Measurements from ENCODE around the gene SFT2D1.
A peak's percentile ranks its signal among the peaks of the same experiment; 100 is the strongest.
"Not testable (repeated sequence)": the region's sequence is repeated elsewhere in the genome, so short reads cannot be mapped to it uniquely, and the experiment has no call there.

SFT2D1 gene

GRCh38 chr6:166365806-166366205 lies 23.5 kb upstream of the SFT2D1 start:
- FAIRE-seq, result no peak

GRCh38 chr6:166365221-166365620 lies 22.9 kb upstream of the SFT2D1 start:
- FAIRE-seq (no peak), DNase-seq (ENCODE audit: extremely low spot score, insufficient read length, low read depth) (no peak)

More at GRCh38 chr6:166365806-166366205, 23.5 kb upstream of the SFT2D1 start:
- no peak for DNase-seq (ENCODE audit: extremely low spot score, insufficient read length, low read depth)

GRCh38 chr6:166364456-166364855 lies 22.1 kb upstream of the SFT2D1 start:
- DNase-seq (ENCODE audit: extremely low spot score, insufficient read length, low read depth) (no peak), FAIRE-seq (no peak)

- not testable (repeated sequence) for FAIRE-seq
These were observed 20.1 kb upstream of the SFT2D1 start for GRCh38 chr6:166362427-166362826.

DNA sequence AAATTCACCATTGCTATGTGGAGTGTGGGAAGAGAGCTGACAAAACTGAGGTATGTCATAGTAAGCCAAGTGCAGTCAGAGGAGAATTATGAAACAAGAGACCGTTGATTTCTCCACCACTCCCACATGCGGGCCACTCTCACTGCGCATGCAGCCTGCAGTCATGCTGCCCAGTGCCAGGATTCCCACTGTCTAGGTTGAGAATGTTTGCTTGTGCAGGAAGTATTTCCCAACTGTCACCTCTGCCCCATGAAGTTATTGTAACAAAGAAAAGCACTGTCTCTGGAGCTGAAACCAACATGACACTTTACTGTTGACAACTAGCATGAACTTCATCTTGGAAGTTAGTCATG lies 18.7 kb upstream of the SFT2D1 start:
- DNase-seq (ENCODE audit: extremely low spot score, insufficient read length, low read depth) (no peak), FAIRE-seq (no peak)

More at GRCh38 chr6:166362427-166362826, 20.1 kb upstream of the SFT2D1 start:
- DNase-seq (ENCODE audit: extremely low spot score, insufficient read length, low read depth), result not testable (repeated sequence)

DNA sequence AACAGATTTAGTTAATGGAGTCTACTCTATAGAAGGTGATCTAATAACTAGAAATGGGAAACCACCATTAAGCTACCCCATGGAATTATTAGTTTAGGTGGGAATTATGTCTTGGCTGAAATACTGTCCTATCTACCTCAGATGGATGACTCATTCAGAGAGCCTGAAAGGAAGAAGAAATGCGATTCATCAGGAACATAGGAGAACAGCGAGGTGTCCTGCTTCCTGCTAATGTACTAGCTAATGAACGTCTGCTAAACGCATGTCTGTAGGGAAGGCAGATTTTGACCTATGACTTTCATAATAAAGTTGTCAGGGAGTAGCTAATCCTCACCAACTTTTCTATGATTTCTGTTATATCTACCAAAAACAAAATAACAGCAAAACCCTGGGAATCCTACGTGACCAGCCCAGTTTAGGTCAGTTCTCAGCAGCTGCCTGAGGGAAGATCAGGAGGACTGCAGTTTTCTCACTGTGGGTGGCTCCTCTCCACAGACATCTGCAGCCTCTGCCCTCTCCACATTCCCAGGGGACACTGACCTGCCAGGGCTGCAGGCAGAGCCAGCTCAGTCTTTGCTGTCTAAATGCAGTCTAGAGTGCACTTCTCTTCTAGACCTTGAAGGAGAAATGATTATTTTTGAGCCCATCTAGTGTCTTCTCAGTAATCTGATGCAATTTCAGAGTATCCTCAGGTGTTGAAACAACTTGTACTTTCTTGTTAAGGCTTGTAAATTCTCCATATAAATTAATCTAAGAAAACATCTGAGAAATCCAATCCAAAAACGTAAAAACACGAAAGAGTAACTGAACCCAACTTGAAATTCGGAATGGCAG lies 18.1 kb upstream of the SFT2D1 start:
- FAIRE-seq (no peak), DNase-seq (ENCODE audit: extremely low spot score, insufficient read length, low read depth) (no peak)

GRCh38 chr6:166355552-166355951 lies 13.2 kb upstream of the SFT2D1 start:
- FAIRE-seq, result no peak
- no peak for DNase-seq (ENCODE audit: extremely low spot score, insufficient read length, low read depth)

DNA sequence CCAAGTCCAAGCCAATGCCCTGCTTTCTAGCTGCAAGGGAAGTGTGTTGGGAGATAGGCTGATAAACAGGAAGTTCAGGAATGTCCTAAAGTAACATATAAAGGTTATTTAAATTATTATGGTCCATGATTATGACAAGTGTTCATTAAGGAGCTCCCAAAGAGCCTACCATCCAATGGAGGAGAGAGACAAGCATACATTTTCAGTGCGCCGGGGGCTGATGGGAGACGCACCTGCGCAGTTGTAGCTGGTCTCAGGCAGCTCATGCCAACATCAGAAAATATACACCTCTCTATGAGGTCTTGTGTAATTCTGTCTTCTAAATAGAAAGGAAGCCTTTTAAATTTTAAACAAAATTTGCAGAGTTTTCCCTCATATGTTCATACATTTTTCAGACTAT lies 12.6 kb upstream of the SFT2D1 start:
- DNase-seq (ENCODE audit: extremely low spot score, insufficient read length, low read depth) (no peak), FAIRE-seq (no peak)

DNA sequence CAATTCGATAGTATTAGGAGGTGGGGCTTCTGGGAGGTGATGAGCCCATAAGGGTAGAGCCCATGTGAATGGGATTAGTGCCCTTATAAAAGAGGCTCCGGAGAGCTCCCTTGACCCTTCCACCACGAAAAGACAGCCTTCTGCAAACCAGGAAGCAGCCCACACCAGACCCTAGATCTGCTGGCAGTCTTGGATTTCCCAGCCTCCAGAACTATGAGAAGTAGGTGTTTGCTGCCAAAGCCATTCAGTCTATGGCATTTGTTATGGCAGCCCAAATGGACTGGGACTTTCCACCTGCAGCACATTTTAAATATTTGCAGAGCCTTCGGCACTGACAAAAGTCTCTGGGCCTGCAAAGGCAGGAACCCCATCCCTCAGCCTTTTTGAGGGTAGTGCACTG lies 11.8 kb upstream of the SFT2D1 start:
- no peak for DNase-seq (ENCODE audit: extremely low spot score, insufficient read length, low read depth)
- FAIRE-seq, result no peak

- no peak for DNase-seq (ENCODE audit: extremely low spot score, insufficient read length, low read depth)
- FAIRE-seq, result no peak
These were observed 11.2 kb upstream of the SFT2D1 start for GRCh38 chr6:166353507-166353906.

DNA sequence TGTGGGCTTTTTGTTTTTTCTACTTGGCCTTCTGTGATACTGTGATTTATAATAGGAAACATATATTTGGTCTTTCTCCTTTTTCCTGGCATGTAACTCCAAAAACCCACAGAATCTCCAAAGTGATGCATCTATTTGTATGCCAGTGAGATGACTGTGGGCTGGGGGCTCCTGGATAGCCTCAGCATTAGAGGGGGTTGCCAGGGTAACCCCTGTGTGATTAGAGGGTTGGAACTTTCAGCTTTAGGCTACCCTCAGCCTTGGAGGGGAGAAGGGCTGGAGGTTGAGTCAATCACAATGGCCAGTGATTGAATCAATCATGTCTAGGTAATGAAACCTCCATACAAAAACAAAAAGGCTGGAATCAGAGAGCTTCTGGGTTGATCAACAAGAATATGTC lies 10.6 kb upstream of the SFT2D1 start:
- no peak for DNase-seq (ENCODE audit: extremely low spot score, insufficient read length, low read depth)
- no peak for FAIRE-seq

GRCh38 chr6:166351715-166352285 lies 9.5 kb upstream of the SFT2D1 start:
- FAIRE-seq, result peak; percentile 95
- peak; percentile 36 for DNase-seq (ENCODE audit: extremely low spot score, insufficient read length, low read depth)

GRCh38 chr6:166348305-166348949 lies 6.1 kb upstream of the SFT2D1 start:
- FAIRE-seq, result no peak

DNA sequence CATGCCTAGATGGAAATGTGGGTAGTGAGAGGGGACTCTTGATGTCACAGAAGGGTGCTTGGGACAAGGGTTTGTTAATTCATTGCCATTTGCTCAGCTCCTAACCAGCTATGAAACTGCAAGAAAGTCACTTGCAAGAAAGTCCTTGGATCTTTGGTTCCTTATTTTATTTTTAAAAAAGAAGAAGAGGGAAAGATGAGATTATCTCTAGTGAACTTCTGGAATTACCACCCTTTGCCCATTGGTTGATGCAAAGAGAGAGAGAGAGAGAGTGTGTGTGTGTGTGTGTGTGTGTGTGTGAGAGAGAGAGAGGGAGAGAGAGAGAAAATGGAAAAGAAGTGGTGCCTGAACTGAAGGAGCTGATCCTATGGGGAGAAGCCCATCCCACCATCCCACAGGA lies 4.6 kb upstream of the SFT2D1 start:
- DNase-seq (ENCODE audit: extremely low spot score, insufficient read length, low read depth) (no peak), FAIRE-seq (no peak)

More at GRCh38 chr6:166348305-166348949, 6.1 kb upstream of the SFT2D1 start:
- no peak for DNase-seq (ENCODE audit: extremely low spot score, insufficient read length, low read depth)

DNA sequence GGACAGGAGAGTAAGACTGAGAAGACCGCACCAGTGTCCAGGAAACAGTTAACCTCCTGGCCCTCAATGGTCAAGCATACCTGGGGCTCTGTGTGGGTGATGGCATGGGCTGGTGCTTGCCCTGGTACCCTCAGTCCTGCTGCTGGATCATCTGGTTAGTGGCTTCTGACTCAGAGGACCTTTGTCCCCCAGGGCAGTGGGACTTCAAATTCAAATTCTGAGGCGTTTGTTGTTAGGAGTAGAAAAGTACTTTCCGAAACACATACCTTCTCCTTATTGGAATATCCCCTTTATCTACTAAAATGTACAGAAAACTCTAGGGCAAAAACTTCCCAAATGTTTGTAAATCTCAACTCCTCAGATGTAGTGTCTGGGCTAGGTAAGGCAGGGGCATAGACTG lies 4.1 kb upstream of the SFT2D1 start:
- DNase-seq (ENCODE audit: extremely low spot score, insufficient read length, low read depth), result no peak
- FAIRE-seq, result no peak

DNA sequence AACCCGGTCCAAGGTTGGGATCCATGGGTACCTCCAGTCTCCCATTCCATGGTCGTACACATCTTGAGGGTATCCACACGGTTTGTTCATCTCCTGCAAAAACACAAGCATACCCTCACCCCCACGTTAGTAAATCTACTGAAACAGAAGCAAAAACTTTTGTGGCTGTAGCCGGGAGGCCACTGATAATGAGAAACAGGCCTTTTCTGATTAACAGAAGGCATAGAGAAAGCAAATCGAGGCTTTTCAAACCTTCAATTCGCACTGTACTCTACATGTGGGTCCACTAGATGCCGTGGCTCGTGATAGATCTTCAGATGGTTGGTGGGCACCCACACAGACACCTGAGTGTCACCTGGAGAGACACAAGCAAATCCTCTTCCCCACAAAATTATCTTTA lies 3.3 kb upstream of the SFT2D1 start:
- DNase-seq (ENCODE audit: extremely low spot score, insufficient read length, low read depth); FAIRE-seq: not testable (repeated sequence)

DNA sequence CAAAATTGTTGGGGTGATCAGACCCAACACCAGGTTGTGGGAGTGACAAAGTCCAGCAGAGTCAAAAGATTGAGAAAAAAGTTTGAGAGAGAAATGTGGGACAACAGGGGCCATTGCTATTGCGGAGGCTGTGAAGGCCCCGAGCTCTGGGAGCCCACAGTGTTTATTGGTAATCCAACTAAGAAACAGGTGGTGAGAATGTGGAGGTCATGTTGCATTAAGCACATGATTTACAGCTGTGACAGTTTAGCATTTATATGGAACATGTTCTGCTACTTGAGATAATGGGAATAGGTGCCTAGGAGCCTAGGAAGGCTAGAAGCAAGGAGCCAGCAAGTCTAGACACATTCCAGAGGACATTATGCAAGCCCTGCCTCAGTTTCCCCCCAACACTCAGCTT lies 2.6 kb upstream of the SFT2D1 start:
- not testable (repeated sequence) for DNase-seq (ENCODE audit: extremely low spot score, insufficient read length, low read depth); FAIRE-seq

GRCh38 chr6:166344240-166344639 lies 1.9 kb upstream of the SFT2D1 start:
- no peak for DNase-seq (ENCODE audit: extremely low spot score, insufficient read length, low read depth)
- FAIRE-seq, result no peak

GRCh38 chr6:166343150-166343487 lies 774 bp upstream of the SFT2D1 start:
- peak; percentile 65 for FAIRE-seq
- no peak for DNase-seq (ENCODE audit: extremely low spot score, insufficient read length, low read depth)

DNA sequence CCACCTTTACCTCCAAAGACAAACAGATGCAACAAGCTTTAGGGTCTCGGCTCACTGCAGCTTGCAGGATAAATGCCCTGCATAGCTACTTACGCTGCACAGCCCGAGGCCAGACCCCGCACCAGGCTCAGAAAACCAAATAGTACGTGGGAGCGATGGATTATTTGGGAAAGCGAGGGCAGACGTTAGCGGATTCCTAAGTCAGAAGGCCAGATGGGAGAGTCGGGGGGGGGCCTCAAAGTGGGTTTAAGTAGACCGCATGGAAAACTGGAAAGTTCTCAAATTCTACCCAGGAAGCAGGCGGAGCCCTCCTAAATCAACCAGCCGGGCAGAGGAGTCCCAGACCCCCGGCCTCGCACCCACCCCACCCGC lies 382 bp downstream of the SFT2D1 start:
- FAIRE-seq, result no peak
- no peak for DNase-seq (ENCODE audit: extremely low spot score, insufficient read length, low read depth)

GRCh38 chr6:166341464-166341863 lies 881 bp downstream of the SFT2D1 start:
- FAIRE-seq (no peak), DNase-seq (ENCODE audit: extremely low spot score, insufficient read length, low read depth) (no peak)

Data from GM18507 (cell line).